Uterus (tissue), 2 donors: ENCODE data around the gene NHS.

Experiments used
- CTCF ChIP-seq, 4 experiments: fragments of 200-600 bp in 2 of 4; fragments of 450-650 bp in 2 of 4; sonication (generic) in 2 of 4; IDR thresholded peaks; one replicate each; pipeline ENCODE4 v1.5.1; 2016 to 2019; ENCODE audit warnings: antibody characterized with exemption in 4 of 4, mild to moderate bottlenecking in 2 of 4, moderate library complexity in 1 of 4
- POLR2A ChIP-seq, 2 donors: fragments of 450-650 bp; IDR thresholded peaks; one replicate each; pipeline ENCODE4 v1.6.1; 2016; ENCODE audit warnings: antibody characterized with exemption in 2 of 2, mild to moderate bottlenecking in 1 of 2, moderate library complexity in 1 of 2

GRCh38 chrX:17563515-17563914 is 188.5 kb downstream of the NHS start:
- TF ChIP-seq POLR2A (IDR thresholded peaks at IDR 0.05) = no peak
- no peak for TF ChIP-seq CTCF (IDR thresholded peaks at IDR 0.05)
